Endothelial cell of umbilical vein (primary cell): ENCODE measurements around the gene IL31RA. TPM values are rescaled to one million over a fixed set of nuclear protein-coding genes. Genes with fewer than 3 reads are reported as not detected.

Source experiments
- BruUV-seq: library from RNA; stranded (reverse); fragments of 400-500 nt; replicated peaks from 2 replicates; lab custom pipeline; 2021; lab: Mats Ljungman, UMichigan
- CTCF ChIA-PET: fragments of 300-600, 350-600 bp; sonication (Branson Sonifier 250); formaldehyde crosslinking; loops from one replicate; lab custom pipeline; 2021; ENCODE audit warnings: antibody characterized with exemption, inconsistent platforms; lab: Charles Lee
- POLR2A ChIA-PET: fragments of 300-600, 350-600 bp; sonication (Branson Sonifier 250); formaldehyde crosslinking; loops from one replicate; lab custom pipeline; 2021; ENCODE audit warnings: antibody characterized with exemption, inconsistent platforms; lab: Charles Lee
- DNase-seq: peaks from one replicate; pipeline ENCODE4 v3.0.0-alpha.2; 2011; ENCODE audit warnings: low read depth, low spot score
- FAIRE-seq: peaks from 2 replicates; lab custom pipeline; 2011; peaks lifted over from hg19 to GRCh38; lab: Jason Lieb, UNC
- H2AFZ ChIP-seq: 2 replicates; pipeline ENCODE4 v1.6.0; 2012; ENCODE audit warnings: low read depth, low read length, control low read depth, inconsistent platforms
- H3K27ac ChIP-seq: 2 replicates; pipeline ENCODE4 v1.5.1; 2011; ENCODE audit warnings: low read depth, mild to moderate bottlenecking, control low read depth, low read length, moderate library complexity; ENCODE audit not compliant: insufficient read depth
- H3K27me3 ChIP-seq, 2 experiments: 2 replicates each; pipeline versions ENCODE4 v1.6.0 to v1.6.1; 2011; ENCODE audit warnings: low read length in 2 of 2, mixed read lengths in 1 of 2; ENCODE audit not compliant: control insufficient read depth in 2 of 2, insufficient read depth in 2 of 2
- H3K36me3 ChIP-seq, 2 experiments: 2 replicates in 1 of 2; 3 replicates in 1 of 2; pipeline ENCODE4 v1.5.1; 2011; ENCODE audit warnings: low read length in 2 of 2, mild to moderate bottlenecking in 1 of 2, moderate library complexity in 1 of 2; ENCODE audit not compliant: control insufficient read depth in 2 of 2, insufficient read depth in 2 of 2; ENCODE audit errors: extremely low read depth in 1 of 2
- H3K4me1 ChIP-seq: 3 replicates; pipeline ENCODE4 v1.5.1; 2011; ENCODE audit warnings: mild to moderate bottlenecking, low read length; ENCODE audit not compliant: control insufficient read depth, insufficient read depth; ENCODE audit errors: extremely low read depth
- H3K4me2 ChIP-seq: 2 replicates; pipeline ENCODE4 v1.6.1; 2011; ENCODE audit warnings: low read length, control low read depth, mixed read lengths; ENCODE audit not compliant: insufficient read depth
- H3K4me3 ChIP-seq, 3 experiments: fragments of 200-600 bp in 1 of 3; sonication (generic), shearing (Covaris generic) in 1 of 3; replicated peaks in 1 of 3; 2 replicates each; pipeline ENCODE4 v1.5.1; 2011 to 2016; ENCODE audit warnings: control low read depth in 3 of 3, low read length in 3 of 3, mild to moderate bottlenecking in 2 of 3, inconsistent platforms in 1 of 3, low read depth in 1 of 3, moderate library complexity in 1 of 3; ENCODE audit not compliant: insufficient read depth in 1 of 3
- H3K79me2 ChIP-seq: 2 replicates; pipeline ENCODE4 v1.6.0; 2012; ENCODE audit warnings: low read length, inconsistent platforms; ENCODE audit not compliant: control insufficient read depth, insufficient read depth
- H3K9ac ChIP-seq: replicated peaks from 2 replicates; pipeline ENCODE3; 2011; ENCODE audit warnings: low read length, control low read depth; ENCODE audit not compliant: insufficient read depth; ENCODE audit errors: extremely low read depth
- H3K9me1 ChIP-seq: replicated peaks from 3 replicates; pipeline ENCODE4 v1.6.0; 2011; ENCODE audit warnings: mild to moderate bottlenecking, low read length; ENCODE audit not compliant: control insufficient read depth, insufficient read depth; ENCODE audit errors: extremely low read depth
- H3K9me3 ChIP-seq: replicated peaks from 2 replicates; pipeline ENCODE4 v1.5.1; 2012; ENCODE audit warnings: low read length, inconsistent platforms; ENCODE audit not compliant: control insufficient read depth, insufficient read depth
- H4K20me1 ChIP-seq: replicated peaks from 2 replicates; pipeline ENCODE3; 2011; ENCODE audit warnings: mild to moderate bottlenecking, low read length; ENCODE audit not compliant: control insufficient read depth, insufficient read depth; ENCODE audit errors: extremely low read depth
- EZH2 ChIP-seq: IDR thresholded peaks from 2 replicates; pipeline ENCODE4 v1.6.1; 2012; ENCODE audit warnings: borderline replicate concordance, low read depth, mild to moderate bottlenecking, moderate library complexity, low read length, inconsistent platforms; ENCODE audit not compliant: severe bottlenecking
- FOS ChIP-seq: IDR thresholded peaks from 2 replicates; pipeline ENCODE4 v1.6.1; 2011; ENCODE audit warnings: mild to moderate bottlenecking, low read length, moderate library complexity, borderline replicate concordance; ENCODE audit not compliant: insufficient read depth
- GATA2 ChIP-seq: IDR thresholded peaks from 2 replicates; pipeline ENCODE4 v1.7.0; 2011; ENCODE audit warnings: low read depth, mild to moderate bottlenecking, moderate library complexity, mixed read lengths, low read length; ENCODE audit not compliant: insufficient read length, insufficient read depth
- JUN ChIP-seq: IDR thresholded peaks from 2 replicates; pipeline ENCODE4 v1.6.1; 2011; ENCODE audit warnings: borderline replicate concordance, low read depth; ENCODE audit not compliant: insufficient read length, insufficient read depth
- MYC ChIP-seq: IDR thresholded peaks from one replicate; pipeline ENCODE4 v1.6.1; 2011; ENCODE audit warnings: mild to moderate bottlenecking, low read depth, low read length
- POLR2A ChIP-seq: IDR thresholded peaks from 2 replicates; pipeline ENCODE4 v1.6.1; 2012; ENCODE audit warnings: low read depth, mild to moderate bottlenecking, control low read depth, low read length
- POLR2AphosphoS5 ChIP-seq: IDR thresholded peaks from 2 replicates; pipeline ENCODE4 v1.6.1; 2012; ENCODE audit warnings: low read depth, mild to moderate bottlenecking, control low read depth, low read length, moderate library complexity; ENCODE audit not compliant: insufficient read depth
- dilution Hi-C: fragments of 300-500 bp; cut with MboI; formaldehyde crosslinking; loops from one replicate; pipeline ENCODE4 v1.15.0; 2019; ENCODE audit warnings: low sequenced_read_pairs; ENCODE audit not compliant: extremely low pct_ligation_motif_present
- intact Hi-C: fragments of 100-400 bp; cut with micrococcal nuclease; formaldehyde crosslinking; loops from one replicate; pipeline ENCODE4 v1.10.0; 2022
- polyA plus RNA-seq, 4 experiments: library from polyadenylated mRNA; depleted of rRNA in 3 of 4; stranded (reverse) in 3 of 4; unstranded in 1 of 4; fragments of >200 nt; gene quantifications; 2 replicates each; pipeline versions ENCODE4 v1.2.1 to v1.2.3, GENCODE V29; 2011 to 2012; ENCODE audit warnings: missing spikeins in 1 of 4
- total RNA-seq: library from RNA; stranded (reverse); gene quantifications from 2 replicates; pipeline ENCODE4 v1.2.3, GENCODE V29; 2021
- TF ChIP-seq, protein P1 (sequence below): IDR thresholded peaks from 2 replicates; pipeline ENCODE4 v1.6.1; 2011; ENCODE audit not compliant: insufficient read depth, insufficient read length
- TF ChIP-seq, protein P2 (sequence below), 2 donors: IDR thresholded peaks; 1 replicate in 1 of 2; 2 replicates in 1 of 2; pipeline ENCODE4 v1.5.1; 2011; ENCODE audit warnings: low read length in 2 of 2, mild to moderate bottlenecking in 2 of 2, moderate library complexity in 2 of 2, control low read depth in 1 of 2, inconsistent platforms in 1 of 2, low read depth in 1 of 2; ENCODE audit not compliant: insufficient read depth in 1 of 2; ENCODE audit errors: extremely low read depth in 1 of 2

IL31RA gene
- total and polyA plus RNA-seq, 2 donors (not counting 3 experiments of a cell fraction or from before 2014, with no cell fraction given): 0.14 to 0.75 TPM

DNA sequence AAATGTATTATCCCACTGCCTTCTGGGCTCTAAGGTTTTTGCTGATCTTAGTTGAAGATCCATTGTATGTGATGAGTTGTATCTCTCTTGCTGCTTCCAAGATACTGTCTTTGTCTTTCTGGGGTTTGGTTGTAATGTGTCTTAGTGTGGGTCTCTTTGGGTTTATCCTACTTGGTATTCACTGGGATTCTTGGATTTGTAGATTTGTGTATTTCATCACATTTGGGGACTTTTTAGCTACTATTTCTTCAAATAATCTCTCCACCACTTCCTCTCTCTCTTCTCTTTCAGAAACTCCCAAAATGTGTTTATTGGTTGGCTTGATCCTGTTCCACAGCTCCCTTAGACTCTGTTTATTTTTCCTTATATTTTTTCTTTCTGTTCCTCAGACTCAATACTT is 26.5 kb downstream of the IL31RA start:
- ChIA-PET POLR2A (no interaction called here), CTCF (interaction anchor here (0.9 to 1.6 kb wide), 2 partner anchors 20 to 186 kb away, joined by 3 to 4 read pairs; no protein-coding TSS in a partner anchor)
- no peak overlapping the region for H3K27ac ChIP-seq
- dilution Hi-C loops: no loop called here
- H3K9me1 ChIP-seq: no peaks in the 10 kb centered on the region
- H3K4me3 ChIP-seq: no peak overlapping the region
- no peak for DNase-seq
- no peaks in the 10 kb centered on the region for H3K36me3 ChIP-seq
- TF ChIP-seq JUN (no peak), FOS (no peak), EZH2 (no peak), MYC (no peak), GATA2 (no peak), POLR2A (no peak), POLR2AphosphoS5 (no peak)
- TF ChIP-seq, protein P1, sequence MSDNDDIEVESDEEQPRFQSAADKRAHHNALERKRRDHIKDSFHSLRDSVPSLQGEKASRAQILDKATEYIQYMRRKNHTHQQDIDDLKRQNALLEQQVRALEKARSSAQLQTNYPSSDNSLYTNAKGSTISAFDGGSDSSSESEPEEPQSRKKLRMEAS: no peak
- TF ChIP-seq, protein P2, sequence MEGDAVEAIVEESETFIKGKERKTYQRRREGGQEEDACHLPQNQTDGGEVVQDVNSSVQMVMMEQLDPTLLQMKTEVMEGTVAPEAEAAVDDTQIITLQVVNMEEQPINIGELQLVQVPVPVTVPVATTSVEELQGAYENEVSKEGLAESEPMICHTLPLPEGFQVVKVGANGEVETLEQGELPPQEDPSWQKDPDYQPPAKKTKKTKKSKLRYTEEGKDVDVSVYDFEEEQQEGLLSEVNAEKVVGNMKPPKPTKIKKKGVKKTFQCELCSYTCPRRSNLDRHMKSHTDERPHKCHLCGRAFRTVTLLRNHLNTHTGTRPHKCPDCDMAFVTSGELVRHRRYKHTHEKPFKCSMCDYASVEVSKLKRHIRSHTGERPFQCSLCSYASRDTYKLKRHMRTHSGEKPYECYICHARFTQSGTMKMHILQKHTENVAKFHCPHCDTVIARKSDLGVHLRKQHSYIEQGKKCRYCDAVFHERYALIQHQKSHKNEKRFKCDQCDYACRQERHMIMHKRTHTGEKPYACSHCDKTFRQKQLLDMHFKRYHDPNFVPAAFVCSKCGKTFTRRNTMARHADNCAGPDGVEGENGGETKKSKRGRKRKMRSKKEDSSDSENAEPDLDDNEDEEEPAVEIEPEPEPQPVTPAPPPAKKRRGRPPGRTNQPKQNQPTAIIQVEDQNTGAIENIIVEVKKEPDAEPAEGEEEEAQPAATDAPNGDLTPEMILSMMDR (IDR thresholded peaks at IDR 0.05; ENCODE audit: extremely low read depth in 1 of 2, insufficient read depth in 1 of 2, low read depth in 1 of 2, low read length in 2 of 2): no peak
- intact Hi-C loops: no loop called here
- no peak for FAIRE-seq
- H2AFZ ChIP-seq: no peak overlapping the region
- no peaks in the 10 kb centered on the region for H3K79me2 ChIP-seq
- H3K9me3 ChIP-seq: no peaks in the 10 kb centered on the region
- H4K20me1 ChIP-seq: no peaks in the 10 kb centered on the region
- no TSS peak for BruUV-seq
- no peak overlapping the region for H3K9ac ChIP-seq
- H3K4me2 ChIP-seq: no peak overlapping the region
- H3K4me1 ChIP-seq: no peaks in the 10 kb centered on the region
- H3K27me3 ChIP-seq: no peaks in the 10 kb centered on the region
